HG03175 (cell line): Measurements from ENCODE around the gene METTL2B.
"Not testable (repeated sequence)": the region's sequence is repeated elsewhere in the genome, so short reads cannot be mapped to it uniquely, and the experiment has no call there.

Source experiments
- ATAC-seq: cut with Tn5 transposase; IDR thresholded peaks from one replicate; pipeline ENCODE4 v1.9.1; 2021; ENCODE audit warnings: mild to moderate bottlenecking, moderate library complexity; ENCODE audit not compliant: unreplicated experiment

The METTL2B gene

DNA sequence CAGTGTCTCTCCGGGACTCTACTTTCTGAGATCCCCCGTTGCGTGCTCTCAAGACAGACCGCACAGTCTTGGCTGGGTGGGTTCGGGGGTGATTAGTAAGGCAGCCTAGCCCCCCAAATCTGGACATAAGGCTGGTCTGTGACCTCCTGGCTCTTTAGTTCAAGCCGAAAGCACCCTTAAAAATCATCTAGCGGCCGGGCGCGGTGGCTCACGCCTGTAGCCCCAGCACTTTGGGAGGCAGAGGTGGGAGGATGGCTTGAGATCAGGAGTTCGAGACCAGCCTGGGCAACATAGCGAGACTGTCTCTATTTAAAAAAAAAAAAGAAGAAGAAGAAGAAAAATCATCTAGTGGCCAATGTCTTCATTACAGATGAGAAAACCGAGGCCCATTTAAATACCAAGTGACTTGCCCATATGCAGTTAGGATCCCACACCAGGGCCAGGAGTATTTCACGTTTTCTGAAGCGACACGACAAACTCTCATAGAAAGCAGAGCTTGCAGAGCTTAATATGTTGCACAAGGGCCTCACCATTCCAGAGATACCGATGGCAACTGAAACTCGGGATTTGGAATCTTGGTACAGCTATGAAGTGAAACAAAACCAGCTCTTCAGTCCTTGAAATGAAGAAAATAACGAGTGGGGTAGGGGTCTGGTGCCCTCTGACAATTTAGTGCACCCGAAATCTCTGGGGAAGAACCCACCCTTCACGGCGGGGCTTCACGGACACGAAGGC, 21.6 kb upstream of the METTL2B start:
- ATAC-seq, result no peak

- ATAC-seq, result peak; percentile 90
Observed at GRCh38 chr7:128455543-128456254, 20.8 kb upstream of the METTL2B start, which contains the start of gene HILPDA. HILPDA (plus strand) TSS chr7:128455878; CDS start chr7:128457269, 1,391 bp downstream.

GRCh38 chr7:128456255-128456725, 20.3 kb upstream of the METTL2B start:
- ATAC-seq, result peak; percentile 17

GRCh38 chr7:128457385-128457784, 19.2 kb upstream of the METTL2B start:
- not testable (repeated sequence) for ATAC-seq

DNA sequence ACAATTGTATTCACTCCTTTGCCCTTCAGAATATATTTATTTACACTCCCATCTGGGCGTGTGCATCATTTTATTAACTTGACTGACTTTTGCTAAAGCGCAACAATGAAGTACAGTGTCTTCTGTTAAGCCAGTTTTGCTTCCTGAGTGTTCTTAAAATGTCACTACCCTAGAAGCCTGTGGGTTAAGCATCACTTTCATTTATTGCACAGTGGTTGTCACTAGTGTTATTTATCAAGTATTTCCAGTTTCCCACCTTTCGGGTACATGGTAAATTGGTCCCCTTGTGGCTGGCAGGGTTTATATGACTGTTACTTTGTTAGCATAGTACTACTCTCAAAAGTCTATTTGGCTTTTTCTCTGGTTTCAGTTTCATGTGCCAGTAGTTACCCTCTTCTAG, 17.6 kb upstream of the METTL2B start:
- ATAC-seq, result peak; percentile 32

GRCh38 chr7:128459394-128459878, 17.1 kb upstream of the METTL2B start:
- ATAC-seq, result peak; percentile 53

- no peak for ATAC-seq
Observed at GRCh38 chr7:128462460-128462859, 14.1 kb upstream of the METTL2B start.

- ATAC-seq, result not testable (repeated sequence)
Observed at GRCh38 chr7:128463345-128463744, 13.2 kb upstream of the METTL2B start.

- ATAC-seq, result not testable (repeated sequence)
Observed at GRCh38 chr7:128463933-128464332, 12.6 kb upstream of the METTL2B start.

DNA sequence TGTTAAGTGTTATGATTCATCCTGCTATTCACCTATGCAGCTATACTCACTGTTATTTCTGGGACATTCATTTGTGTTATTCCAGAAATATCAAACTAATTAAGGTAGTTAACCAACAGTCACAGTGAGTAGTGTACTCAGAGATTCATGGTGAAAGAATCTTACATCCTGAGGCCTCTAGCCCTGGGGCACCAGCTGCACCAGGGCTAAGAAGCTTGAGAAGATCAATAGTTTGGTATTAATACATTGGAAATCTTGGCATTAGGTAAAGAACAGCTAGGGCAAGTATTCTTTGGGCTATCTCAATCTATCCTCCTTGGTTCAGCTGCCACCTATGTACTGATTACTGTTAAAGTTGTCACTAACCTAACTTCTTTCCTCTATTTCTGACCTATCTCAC, 9.7 kb upstream of the METTL2B start:
- ATAC-seq, result not testable (repeated sequence)

DNA sequence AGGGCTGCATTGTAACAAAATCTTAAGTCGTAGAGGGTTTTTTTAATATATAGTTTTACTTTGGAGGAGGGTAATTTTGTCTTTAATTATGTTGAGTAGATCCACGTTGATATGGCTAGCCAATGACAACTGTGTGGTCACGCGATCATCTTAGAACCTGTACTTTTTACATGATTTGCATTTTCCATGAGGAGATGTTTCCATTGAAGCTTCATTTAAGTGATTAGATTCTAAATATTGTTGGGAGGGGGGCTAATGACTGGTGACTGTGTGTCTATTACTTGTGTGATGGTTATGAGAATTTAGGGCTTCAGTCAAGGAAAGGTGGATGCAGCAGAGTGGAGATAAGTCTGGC, 765 bp downstream of the METTL2B start:
- peak; percentile 1 for ATAC-seq

- ATAC-seq, result not testable (repeated sequence)
Observed at GRCh38 chr7:128479082-128479481, 2.5 kb downstream of the METTL2B start.

GRCh38 chr7:128488134-128488533, 11.6 kb downstream of the METTL2B start:
- ATAC-seq, result not testable (repeated sequence)

DNA sequence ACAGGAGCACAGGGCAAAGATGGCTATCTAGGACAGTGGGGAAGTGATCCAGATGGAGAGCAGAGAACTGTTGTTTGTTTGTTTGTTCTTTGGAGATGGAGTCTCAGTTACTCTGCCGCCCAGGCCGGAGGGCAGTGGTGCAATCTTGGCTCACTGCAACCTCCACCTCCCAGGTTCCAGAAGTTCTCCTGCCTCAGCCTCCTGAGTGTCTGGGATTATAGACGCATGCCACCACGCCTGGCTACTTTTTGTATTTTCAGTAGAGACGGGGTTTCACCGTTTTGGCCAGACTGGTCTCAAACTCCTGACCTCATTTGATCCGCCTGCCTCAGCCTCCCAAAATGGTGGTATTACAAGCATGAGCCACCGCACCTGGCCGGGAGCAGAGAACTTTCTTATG, 20.9 kb downstream of the METTL2B start:
- ATAC-seq, result no peak

DNA sequence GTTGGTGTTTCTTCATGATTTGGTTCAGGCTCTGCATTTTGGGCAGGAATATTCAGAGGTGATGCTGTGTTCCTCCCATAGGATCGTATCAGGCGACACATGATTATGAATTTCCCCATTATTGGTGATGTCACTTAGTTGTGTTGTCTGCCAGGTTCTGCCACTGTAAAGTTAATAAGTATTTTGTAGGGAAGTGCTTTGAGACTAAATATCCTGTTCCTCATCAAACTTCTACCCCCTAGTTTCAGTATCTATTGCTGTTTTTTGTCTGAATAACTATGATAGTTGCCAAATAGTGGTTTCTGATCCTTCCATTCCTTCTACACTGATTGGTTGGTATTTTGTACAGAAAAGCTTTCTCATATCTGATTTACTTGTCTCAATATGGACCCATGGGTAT, 28.9 kb downstream of the METTL2B start:
- not testable (repeated sequence) for ATAC-seq

DNA sequence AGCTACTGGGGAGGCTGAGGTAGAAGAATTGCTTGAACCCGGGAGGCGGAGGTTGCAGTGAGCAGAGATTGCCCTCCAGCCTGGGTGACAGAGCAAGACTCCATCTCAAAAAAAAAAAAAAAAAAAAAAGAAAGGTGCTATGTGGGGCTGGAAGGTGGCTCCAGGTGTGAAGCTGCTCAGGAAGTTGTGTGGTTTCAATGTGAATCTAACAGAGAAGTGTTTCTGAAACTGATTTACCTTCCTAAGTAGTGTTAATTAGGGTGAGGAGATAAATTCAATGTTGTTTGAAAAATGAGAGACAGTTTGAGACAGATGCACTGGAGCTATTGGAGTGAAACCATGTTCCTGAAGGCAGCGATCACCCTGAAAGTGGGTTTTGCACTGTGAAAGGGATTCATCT, 30.3 kb downstream of the METTL2B start:
- peak; percentile 65 for ATAC-seq

- peak; percentile 44 for ATAC-seq
Observed at GRCh38 chr7:128507321-128507993, 30.9 kb downstream of the METTL2B start.

DNA sequence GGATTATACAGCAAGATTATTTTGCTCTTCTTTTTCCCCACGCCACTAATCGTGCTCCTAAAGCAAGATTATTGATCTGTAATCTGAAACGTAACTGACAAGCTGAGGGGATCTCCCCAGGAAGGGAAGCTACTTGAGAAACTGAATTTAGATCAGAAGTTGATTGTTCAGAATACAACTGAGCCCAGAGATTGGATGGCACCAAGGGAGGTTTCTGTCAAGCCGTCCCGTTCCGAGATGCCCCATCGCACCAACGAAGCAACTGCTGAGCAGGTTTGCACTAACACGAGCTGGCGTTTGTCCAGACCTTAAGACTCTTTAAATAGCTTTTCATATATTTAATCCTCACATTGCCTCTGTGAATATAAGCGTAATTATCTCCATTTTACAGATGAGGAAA, 35.1 kb downstream of the METTL2B start:
- ATAC-seq, result not testable (repeated sequence)

GRCh38 chr7:128515232-128515631, 38.7 kb downstream of the METTL2B start:
- ATAC-seq, result not testable (repeated sequence)

DNA sequence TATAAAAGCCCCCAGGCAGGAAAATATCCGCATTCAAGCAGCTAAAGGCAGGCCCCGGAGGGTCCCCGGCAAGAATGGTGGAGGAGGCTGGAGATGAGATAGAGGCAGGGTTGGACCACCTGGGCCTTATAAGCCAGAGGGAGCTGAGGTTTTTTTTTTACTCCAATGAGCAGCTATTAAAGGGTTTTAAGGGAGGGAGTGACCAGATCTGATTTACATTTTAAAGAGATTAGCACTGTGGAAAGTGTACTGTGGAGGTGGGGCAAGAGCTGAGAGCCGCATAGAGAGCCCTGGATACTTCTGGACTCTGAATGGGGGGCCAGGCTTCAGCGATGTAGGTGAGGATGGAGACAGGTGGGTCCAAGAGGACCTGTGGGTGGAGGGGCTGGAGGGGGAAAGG, 40.5 kb downstream of the METTL2B start:
- ATAC-seq, result not testable (repeated sequence)

DNA sequence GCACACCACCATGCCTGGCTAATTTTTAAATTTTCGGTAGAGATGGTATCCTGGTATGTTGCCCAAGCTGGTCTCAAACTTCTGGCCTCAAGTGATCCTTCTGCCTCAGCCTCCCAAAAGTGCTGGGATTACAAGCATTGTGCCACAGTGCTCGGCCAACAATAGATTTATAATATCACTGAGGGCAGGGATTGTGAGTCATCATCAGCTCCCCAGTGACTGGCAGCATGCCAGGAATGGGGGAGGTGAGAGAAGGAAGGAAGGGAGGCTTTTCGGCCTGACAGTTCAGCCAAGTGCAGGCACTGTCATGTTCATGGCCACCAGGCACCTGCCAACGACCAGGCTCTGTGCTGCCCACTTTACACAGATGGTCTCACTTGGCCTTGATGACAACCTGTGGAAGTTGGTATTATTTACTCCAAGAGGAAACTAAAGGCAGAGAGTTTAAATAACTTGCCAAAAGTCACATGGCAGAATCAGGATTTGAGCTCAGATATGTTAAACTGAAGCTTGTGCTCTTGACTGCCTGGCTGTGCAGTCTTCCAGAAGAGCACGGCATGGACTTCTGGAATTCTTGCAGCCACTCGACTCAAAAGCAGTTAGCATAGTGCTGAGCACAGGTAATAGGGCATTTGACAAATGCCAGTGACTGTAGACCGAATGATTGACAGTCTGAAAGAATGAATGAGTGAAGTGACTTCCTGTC, 46.8 kb downstream of the METTL2B start:
- ATAC-seq, result peak; percentile 53
